DMS53 (cell line): ENCODE measurements around the gene SPEN.

Source experiments
- DNase-seq: peaks from one replicate; lab custom pipeline; 2025; lab: John Stamatoyannopoulos, UW

The SPEN gene

DNA sequence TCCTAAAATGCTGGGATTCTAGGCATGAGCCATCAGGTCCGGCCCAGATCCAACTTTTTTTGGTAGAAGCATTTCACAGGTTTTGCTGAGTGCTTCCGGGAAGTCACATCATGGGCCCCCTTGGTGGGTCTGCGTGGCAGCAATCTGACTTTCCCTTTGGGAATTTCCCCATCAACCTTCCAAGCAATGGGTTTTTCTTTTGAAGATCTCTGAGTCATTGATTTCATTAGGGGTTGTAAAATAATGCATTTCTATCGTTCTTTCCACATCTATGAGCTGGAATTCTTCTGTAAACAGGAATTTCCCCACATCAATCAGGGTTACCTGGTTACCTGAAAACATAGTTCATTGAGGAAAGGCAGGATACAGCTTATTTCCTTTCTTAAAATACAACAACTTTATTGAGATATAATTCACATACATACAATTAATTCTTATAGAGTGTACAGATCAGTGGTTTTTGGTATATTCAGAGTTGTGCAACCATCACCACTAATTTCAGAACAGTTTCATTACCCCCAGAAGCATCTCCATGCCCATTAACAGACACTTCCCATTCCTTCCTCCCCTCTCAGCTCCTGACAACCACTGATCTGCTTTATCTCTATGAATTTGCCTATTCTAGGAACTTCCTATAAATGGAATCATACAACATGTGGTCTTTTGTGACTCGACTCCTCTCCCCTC, 138.2 kb downstream of the SPEN start:
- DNase-seq = no peak

- DNase-seq = no peak
Observed at GRCh38 chr1:15988856-15989736, 141.6 kb downstream of the SPEN start.

DNA sequence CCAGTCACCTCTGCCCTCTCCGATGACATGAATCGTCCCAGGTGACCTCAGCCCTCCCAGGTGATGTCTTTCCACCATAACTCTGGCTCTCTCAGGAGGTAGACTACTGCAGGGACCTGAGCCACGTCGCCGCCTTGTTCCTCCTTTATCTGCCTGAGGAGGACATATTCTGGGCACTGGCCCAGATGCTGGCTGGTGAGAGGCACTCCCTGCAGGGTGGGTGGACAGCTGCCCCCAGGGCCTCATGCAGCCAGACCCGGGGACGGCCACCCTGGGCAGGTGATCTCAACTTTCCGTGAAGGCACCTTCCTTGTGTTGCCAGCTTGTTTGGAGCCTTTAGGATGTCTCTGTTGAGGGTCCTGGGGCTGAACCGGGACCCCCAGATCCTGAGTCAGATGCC, 142.3 kb downstream of the SPEN start:
- no peak for DNase-seq
